SKM-1 (cell line): ENCODE results near the gene DTX3L.
A peak's percentile ranks its signal among the peaks of the same experiment; 100 is the strongest.

Source experiments
- DNase-seq: peaks from one replicate; lab custom pipeline; 2025; ENCODE audit not compliant: unreplicated experiment; lab: John Stamatoyannopoulos, UW

Gene DTX3L

DNA sequence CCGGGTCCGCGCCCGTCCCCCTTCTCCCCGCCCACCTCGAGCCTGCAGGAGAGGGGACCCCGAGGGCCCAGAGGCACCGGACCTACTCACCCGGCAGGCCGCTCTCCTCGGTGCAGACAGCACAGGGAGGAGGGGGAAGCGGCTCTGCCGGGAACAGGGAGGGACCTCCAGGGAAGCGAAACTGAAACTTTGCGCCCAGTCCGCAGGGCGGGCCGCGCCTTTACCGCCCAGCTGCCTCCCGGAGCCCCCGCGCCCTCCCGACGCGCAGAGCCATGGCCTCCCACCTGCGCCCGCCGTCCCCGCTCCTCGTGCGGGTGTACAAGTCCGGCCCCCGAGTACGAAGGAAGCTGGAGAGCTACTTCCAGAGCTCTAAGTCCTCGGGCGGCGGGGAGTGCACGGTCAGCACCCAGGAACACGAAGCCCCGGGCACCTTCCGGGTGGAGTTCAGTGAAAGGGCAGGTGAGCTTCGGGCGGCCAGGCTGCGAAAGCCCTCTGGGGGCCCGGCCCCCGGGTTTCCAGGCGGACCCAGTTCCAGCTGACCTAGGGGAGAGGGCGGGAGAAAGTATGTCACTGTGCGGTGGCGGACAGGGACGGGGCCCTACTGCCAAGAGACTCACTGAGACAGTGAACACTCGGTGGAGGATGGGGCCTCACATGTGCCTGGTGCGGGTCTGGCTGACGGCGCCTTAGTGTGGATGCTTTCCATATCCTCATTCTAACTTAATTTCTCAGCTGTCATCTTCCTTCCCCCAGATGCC, at the start of gene DTX3L, which contains the start of gene PARP9:
Gene DTX3L, plus strand, starts transcription at position 184 of the 758 bp plus-strand sequence. Its CDS starts 89 bp downstream, at position 273.
Gene PARP9, minus strand, starts transcription at position 146 of the 758 bp plus-strand sequence. CDS start 4,680 bp downstream, outside the sequence.
- DNase-seq: peak; percentile 43

DNA sequence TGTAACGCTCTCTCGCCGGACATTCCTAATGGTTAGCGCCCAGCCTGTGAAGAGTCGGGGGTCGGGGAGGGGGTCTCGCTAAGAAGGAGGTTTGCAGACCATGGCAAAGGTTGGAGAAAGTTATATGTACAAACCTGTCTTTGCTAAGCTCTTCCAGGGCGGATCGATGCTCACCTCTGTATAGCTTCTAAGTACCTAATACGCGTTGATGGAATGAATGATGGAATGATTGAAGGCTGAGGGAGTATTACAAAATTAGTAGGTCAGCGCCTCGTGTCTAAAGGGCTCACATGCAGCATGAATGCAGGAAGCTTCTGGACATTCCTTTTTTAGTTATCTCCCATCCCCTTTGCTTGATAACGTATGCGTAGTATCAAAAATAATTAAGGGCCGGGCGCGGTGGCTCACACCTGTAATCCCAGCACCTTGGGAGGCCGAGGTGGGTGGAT, 49.1 kb upstream of the DTX3L start:
- no peak for DNase-seq

DNA sequence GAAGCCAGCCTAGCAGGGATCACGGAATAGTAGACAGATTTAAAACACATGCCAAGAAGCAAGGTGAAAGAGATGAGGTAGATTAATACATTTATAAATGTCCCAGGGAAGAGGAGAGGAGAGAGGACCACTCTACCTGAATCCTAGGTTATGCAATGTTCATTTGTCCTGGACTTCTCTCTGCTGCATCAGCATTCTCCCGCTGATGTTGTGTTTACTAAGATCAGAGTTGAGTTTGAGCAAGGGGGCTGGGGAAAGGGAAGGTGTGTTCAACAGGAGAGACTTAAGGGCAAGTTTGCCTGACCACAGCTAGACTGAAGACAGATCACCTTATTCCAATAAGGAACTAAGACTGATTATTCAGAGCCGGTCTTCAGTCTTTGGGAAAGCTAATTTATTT, 48.3 kb upstream of the DTX3L start:
- DNase-seq: no peak

DNA sequence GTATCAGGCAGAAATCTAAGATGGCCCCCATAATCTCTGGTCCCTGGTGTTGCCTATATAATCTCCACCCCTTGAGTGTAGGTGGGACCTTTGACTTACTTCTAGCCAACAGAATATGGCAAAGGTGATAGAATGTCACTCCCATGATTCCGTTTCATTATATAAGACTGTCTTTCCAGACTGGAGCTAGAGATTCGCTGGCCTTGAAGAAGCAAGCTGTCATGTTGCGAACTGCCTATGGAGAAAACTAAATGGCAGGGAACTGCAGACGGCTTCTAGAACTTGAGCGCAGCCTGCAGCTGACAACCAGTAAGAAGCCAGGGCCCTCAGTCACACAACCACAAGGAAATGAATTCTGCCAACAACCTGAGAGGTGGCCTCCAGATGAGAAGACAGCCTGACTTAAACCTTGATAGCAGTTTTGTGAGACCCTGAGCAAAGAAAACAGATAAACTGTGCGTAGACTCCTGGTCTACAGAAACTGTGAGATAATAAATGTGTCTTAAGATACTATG, 47.2 kb upstream of the DTX3L start:
- DNase-seq: no peak

DNA sequence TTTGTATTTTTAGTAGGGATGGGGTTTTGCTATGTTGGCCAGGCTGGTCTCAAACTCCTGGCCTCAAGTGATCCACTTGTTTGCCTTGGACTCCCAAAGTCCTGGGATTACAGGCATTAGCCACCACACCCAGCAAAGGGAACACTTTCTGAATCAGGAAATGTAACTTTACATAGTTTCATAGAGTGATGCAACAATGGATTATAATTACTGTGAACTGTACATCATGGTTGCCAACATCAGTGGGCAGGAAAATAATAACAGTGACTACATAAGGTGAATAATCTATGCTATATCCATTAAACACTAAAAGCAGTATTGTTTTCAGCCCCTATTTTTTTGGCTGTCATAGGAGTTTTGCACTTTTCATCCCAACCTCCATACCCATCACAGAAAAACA, 44.4 kb upstream of the DTX3L start:
- no peak for DNase-seq

DNA sequence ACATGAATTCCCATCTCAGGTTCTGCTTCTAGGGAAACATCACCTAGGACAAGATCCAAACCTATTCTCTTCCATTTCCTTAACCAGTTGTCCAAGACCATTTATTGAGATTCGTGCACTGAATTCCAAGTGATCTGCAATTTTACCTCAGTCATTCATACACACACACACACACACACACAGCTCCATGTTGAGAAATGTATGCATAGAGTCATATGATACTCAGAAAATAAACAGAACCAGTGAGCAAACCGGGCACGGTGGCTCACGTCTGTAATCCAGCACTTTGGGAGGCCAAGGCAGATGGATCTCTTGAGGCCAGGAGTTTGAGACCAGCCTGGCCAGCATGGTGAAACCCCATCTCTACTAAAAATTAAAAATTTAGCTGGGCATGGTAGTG, 43.3 kb upstream of the DTX3L start:
- no peak for DNase-seq

DNA sequence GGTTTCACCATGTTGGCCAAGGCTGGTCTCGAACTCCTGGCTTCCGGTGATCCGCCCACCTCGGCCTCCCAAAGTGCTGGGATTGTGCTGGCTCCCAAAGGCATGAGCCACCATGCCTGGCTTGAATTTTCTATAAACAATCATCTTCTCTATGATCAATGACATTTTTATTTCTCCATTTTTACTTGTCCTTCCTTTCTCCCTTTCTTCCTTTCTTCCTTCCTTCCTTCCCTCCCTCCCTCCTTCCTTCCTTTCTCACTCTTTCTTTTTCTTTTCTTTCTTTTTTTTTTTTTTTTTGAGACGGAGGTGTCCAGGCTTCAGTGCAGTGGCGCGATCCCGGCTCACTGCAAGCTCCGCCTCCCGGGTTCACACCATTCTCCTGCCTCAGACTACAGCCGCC, 40.8 kb upstream of the DTX3L start:
- no peak for DNase-seq

DNA sequence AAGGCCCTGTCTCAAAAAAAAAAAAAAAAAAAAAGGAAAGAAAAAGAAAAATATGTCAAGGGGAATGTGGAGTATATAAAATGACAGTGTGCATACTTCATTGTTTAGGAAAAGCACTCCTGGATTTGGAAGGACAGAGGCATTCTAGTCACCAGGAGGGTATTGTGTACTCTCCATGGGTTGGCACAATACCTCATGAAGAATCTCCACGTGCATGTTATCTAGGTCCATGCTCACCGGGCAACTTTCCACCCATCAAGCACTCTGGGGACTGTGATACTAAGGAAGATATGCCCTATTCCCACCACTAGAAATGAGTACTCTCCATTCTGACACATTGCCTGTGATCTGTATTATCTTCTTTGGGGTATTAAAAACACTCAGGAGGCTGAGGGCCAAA, 34.0 kb upstream of the DTX3L start:
- DNase-seq: no peak

DNA sequence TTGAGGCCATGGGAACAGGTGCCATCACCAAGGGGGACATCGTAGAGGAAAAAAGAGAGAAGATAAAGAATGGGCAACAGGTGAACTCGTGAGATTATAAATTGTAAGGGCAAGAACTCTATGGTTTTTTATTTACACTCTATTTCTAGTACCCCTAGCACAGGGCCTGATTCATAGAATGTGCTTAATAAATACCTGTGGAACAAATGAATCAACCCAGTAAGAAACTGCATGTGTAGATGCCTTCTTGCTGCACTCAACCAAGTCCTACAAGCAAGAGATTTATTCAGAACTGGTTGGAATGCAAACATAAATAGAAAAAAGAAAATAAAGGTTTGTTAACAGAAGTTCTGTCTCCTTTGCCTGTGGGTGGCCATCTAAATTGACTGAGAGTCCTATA, 30.7 kb upstream of the DTX3L start:
- no peak for DNase-seq

DNA sequence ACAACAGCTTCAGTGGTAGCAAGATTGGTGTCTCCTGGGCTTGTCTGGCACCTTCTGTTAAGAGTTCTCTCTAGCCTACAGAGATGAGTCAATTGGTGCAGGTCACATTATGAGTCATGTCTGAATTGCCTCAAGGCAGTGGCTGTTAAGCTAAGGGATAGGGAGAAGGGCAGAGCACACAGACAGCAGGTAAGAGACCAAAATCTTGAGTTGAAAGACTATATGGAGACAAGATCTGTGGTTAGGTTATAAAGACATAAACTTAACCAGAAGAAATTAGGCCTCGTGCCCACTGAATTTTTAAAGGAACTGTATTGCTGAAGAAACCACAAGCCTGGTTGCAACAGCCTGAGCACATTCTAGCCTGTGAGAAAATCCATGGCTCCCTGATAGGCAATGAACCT, 30.2 kb upstream of the DTX3L start:
- peak; percentile 38 for DNase-seq

DNA sequence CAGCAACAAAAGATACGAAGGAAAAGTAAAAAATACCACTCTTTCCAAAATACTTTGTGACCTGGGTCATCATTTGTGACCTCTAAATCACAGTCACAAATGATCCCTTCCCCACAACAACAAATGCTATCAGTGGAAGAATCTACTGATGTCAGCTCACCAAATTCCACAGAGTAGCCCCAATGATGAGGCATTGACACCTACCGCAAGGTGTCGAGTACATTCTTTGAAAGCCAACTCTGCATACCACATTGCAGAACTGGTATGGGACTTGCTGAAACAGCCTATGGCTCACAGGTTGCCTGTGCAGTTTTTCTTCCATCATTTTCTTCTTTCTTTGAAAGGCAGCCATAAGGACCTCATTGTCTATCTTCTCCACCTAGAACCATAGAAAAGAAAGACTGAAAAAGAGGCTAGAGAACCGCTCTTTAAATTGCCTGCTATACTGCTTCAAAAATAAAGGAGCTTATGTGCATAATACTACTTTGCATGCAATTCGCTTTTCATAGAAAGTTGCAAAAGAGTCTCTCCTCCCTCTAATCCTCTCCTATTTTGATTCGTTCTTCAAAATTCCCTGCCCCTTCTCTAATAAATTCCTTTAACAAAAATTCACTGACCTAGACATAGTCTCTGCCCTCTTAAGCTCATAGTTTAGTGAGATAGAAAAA, 28.0 kb upstream of the DTX3L start:
- DNase-seq: no peak

DNA sequence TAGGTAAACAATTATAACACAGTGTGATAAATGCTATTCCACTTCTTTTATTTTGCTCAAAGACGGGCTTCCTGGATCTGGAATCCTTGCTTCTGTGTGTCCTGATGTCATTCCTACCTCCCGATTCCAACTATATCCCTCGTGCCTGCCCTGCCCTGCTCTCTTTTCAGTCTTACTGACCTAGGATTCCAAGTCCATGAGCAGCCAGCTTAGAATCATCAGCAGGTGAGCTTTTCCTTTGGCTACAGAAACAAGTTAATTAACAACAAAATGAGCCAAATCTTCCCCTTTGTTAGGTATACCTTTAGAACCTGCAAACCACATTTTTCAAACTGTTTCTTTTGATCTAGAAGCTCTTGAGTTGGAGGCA, 27.5 kb upstream of the DTX3L start:
- DNase-seq: no peak

DNA sequence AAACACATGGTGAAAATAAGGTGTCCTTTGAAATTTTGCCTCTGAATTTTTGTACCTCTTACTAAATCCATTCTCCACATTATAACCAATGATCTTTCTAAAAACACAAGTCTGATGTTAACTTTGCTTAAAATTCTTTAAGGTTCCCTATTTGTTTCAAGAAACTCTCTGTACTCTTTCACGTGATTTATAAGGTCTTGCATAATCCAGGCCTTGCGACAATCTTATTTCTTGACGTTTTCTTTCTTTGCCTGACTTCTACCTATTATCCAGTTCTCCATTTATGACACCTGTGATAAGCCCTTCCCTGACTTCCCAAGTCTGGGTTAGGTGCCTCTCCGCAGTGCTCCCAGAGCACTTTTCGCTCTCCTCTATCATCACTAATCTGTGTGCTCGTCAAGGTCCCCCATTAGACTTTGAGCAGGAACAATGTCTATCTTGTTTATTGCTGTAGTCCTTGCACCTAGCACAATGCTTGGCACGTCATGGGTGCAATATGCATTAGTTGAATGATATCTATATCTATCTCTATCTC, 25.1 kb upstream of the DTX3L start:
- DNase-seq: peak; percentile 19

DNA sequence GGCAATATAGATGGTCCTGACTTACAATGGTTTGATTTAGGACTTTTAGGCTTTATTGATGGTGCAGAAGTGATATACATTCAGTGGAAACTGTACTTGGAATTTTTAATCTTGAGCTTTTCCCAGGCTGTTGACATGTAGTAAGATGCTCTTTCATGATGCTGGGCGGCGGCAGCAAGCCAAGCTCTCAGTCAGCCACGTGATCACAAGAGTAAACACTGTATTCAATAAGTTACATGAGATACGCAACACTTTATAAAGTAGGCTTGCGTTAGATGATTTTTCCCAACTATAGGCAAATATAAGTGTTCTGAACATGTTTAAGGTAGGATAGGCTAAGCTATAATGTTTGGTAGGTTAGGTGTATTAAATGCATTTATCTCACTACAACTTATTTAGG, 18.0 kb upstream of the DTX3L start:
- DNase-seq: no peak

DNA sequence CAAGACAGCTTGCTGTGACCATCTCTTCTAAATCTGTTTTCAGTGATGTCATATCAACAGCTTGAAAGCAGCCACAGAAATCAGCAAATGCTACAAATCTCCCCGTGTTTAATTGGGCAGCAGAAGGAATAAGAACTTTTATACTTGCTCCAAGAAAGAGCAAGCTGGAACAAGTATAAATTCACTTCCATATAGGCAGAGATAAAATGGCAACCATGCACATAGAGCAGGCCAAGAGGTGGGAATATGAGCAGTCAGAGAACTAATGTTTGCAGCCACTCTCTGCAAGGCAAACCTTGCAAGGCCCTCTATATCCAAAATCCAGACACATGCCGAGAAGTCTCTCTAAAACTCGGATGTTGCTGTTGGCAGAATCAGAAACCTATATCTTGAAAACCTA, 16.1 kb upstream of the DTX3L start:
- no peak for DNase-seq

DNA sequence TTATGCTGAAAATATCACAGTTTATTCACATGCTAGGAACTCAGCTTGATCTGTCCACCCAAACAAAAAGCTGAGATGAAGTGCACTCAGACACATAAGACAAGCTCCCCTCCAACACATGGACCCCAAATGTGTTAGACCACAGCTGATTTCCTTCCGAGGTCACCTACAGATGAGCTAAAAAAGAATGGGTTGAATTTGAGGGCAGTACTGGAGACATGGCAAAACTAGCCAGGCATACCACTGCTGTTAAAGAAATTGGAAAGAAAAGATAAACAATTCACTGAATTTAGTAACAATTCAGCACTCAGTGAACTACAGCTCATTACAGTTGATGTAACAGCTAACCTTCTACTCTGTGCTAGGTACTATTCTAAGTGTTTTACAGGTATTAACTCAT, 15.5 kb upstream of the DTX3L start:
- DNase-seq: no peak

DNA sequence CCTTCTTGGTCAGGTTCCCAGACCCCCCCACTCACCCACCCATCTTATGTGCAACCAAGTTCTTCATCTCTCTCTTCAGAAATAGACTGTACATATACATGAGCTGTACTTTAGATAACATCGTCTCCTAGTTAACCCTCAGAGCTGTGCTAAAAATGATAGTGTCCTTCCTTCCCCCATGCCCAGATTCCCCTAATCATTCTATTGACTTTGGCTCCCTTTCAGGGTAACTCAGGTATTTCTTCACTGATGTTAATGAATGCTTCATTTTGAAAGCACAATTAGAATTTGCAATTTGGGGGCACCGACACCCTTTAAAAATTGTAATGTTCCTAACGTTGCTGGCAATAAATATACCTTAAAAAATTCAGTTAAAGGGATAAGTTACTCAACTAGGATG, 11.0 kb upstream of the DTX3L start:
- DNase-seq: no peak

DNA sequence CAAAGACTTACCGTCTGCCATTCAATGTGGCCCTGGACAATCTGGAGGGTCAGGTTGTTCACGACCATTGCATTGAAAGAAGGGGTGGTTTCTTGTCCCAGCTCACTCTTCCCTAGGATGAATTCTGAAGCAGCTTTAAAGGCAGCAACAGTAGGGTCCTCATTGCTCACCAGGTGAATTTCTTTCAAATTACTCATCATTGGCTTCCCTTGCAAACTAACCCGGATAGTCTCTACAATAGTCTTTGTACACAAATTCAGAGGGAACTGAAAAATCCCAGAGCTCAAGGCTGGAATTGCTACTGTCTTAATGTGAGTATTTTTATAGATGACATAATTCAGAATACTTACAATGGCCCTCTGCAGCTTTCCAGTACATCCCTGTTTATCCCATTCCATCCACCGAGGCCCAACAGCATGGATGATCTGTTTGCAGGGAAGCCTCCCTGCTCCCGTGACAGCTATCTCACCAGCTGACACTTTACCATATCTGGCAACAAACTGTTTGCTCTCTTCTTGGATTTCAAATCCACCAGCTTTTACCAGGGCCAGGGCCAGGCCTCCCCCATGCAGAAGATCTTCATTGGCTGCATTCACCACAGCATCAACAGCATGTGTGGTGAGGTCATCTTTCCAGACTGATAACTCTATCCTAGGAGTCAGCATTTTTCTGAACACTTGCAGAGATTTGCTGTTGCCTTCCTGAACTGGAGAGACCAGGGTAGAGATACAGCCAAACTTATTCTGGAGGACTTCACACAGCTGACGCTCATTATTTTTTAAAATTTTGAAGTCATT, 8.7 kb upstream of the DTX3L start:
- no peak for DNase-seq

DNA sequence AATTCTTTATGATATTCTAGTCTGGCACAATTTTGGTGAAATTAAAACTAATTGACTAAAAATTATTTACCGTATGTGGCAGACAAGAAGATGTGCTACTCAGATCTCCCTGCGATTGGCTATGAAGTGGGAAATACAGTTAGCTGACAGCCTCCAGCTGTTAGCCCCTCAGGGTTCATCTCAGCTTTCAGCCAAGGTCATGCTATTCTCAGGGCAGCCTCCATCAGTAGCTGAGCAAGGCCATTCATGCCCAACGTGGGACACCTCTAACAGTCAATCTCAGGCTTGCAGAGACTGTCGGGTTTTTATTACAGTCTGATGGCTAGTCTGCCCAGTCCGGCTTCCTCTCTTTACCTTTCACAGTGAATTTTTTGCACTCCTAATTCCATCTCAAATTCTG, 6.8 kb upstream of the DTX3L start:
- no peak for DNase-seq

DNA sequence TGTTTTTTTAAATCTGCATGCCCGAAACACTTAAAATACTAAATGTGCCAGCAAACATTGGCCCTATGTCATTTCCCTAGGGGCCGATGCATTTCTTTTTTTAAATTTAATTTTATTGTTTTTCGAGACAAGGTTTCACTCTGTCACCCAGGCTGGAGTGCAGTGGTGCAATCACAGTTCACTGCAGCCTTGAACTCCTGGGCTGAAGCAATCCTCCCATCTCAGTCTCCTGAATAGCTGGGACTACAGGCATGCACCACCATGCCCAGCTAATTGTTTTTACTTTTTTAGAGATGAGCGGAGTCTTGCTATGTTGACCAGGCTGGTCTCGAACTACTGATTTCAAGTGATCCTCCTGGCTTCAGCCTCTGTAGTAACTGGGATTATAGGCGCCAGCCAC, 5.5 kb upstream of the DTX3L start:
- DNase-seq: no peak

DNA sequence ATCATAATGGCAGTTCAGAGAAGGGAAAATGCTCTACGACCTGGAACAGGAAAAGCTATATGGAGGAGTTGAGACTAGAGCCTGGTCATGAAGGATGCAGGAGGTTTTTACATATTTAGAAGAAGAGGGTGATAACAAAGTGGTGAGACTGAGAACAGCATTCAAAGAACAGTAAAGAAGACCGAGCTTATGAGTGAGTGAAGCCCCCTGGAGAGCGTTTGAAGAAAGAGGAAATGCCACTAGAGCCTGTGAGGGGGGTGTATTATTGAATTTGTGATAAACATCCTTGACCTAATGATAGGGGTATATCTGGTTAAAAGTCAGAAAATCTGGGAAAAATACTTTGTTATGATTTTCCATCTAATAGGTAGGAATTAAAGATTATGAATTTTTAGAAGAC, 4.2 kb upstream of the DTX3L start:
- no peak for DNase-seq
